IMR-90 (cell line): Measurements from ENCODE around the gene PPP1R12B. TPM values are rescaled to one million over a fixed set of nuclear protein-coding genes. Genes with fewer than 3 reads are reported as not detected.

Source experiments
- ATAC-seq: fragments of 200-7000 bp; cut with Tn5 transposase; 2 replicates; pipeline ENCODE4 v1.9.1; 2020; ENCODE audit warnings: low read depth, mild to moderate bottlenecking, moderate library complexity
- BruUV-seq: library from RNA; stranded (reverse); fragments of 400-500 nt; replicated peaks from 2 replicates; lab custom pipeline; 2021; lab: Mats Ljungman, UMichigan
- CTCF ChIA-PET: fragments of 300-600 bp; formaldehyde crosslinking; extraction: SDS; loops from one replicate; lab custom pipeline; 2021; ENCODE audit warnings: antibody characterized with exemption; lab: Yijun Ruan, JAX
- POLR2A ChIA-PET: fragments of 300-600 bp; sonication (Branson Sonifier 250); formaldehyde crosslinking; loops from one replicate; lab custom pipeline; 2022; ENCODE audit warnings: antibody characterized with exemption; ENCODE audit not compliant: unreplicated experiment; lab: Charles Lee
- DNase-seq: peaks from one replicate; pipeline ENCODE4 v3.0.0; 2013
- H2AFZ ChIP-seq: replicated peaks from 2 replicates; pipeline ENCODE3; 2013; ENCODE audit warnings: low read length, mild to moderate bottlenecking; ENCODE audit not compliant: poor library complexity
- H2AK5ac ChIP-seq: 2 replicates; pipeline ENCODE4 v1.6.1; 2013; ENCODE audit warnings: low read depth, low read length, inconsistent platforms
- H2AK9ac ChIP-seq: replicated peaks from 2 replicates; pipeline ENCODE3; 2013; ENCODE audit warnings: mild to moderate bottlenecking, low read depth, low read length, moderate library complexity; ENCODE audit not compliant: poor library complexity
- H2BK120ac ChIP-seq: 2 replicates; pipeline ENCODE4 v1.6.1; 2013; ENCODE audit warnings: low read depth, low read length, inconsistent platforms
- H2BK15ac ChIP-seq: 3 replicates; pipeline ENCODE4 v1.6.1; 2013; ENCODE audit warnings: low read depth, low read length, inconsistent platforms
- H2BK20ac ChIP-seq: 2 replicates; pipeline ENCODE4 v1.6.1; 2013; ENCODE audit warnings: low read depth, mild to moderate bottlenecking, inconsistent platforms, low read length, moderate library complexity
- H2BK5ac ChIP-seq: 2 replicates; pipeline ENCODE4 v1.6.1; 2013; ENCODE audit warnings: mild to moderate bottlenecking, low read depth, low read length, inconsistent platforms; ENCODE audit not compliant: poor library complexity, severe bottlenecking
- H3K14ac ChIP-seq: replicated peaks from 2 replicates; pipeline ENCODE4 v1.6.1; 2013; ENCODE audit warnings: low read depth, low read length, inconsistent platforms
- H3K18ac ChIP-seq: 2 replicates; pipeline ENCODE4 v1.6.1; 2013; ENCODE audit warnings: low read depth, low read length, control low read depth
- H3K23ac ChIP-seq: 2 replicates; pipeline ENCODE4 v1.6.1; 2013; ENCODE audit warnings: low read depth, low read length, inconsistent platforms
- H3K27ac ChIP-seq: 2 replicates; pipeline ENCODE4 v1.5.1; 2013; ENCODE audit warnings: mild to moderate bottlenecking, control low read depth, low read length; ENCODE audit not compliant: insufficient read depth
- H3K27me3 ChIP-seq: 2 replicates; pipeline ENCODE4 v1.6.1; 2013; ENCODE audit warnings: low read length; ENCODE audit not compliant: control insufficient read depth, insufficient read depth
- H3K36me3 ChIP-seq: 2 replicates; pipeline ENCODE4 v1.6.1; 2013; ENCODE audit warnings: low read length, mixed read lengths; ENCODE audit not compliant: control insufficient read depth, insufficient read depth
- H3K4ac ChIP-seq: 2 replicates; pipeline ENCODE4 v1.6.1; 2013; ENCODE audit warnings: low read depth, low read length, inconsistent platforms
- H3K4me1 ChIP-seq: 2 replicates; pipeline ENCODE4 v1.6.1; 2013; ENCODE audit warnings: low read length, mixed read lengths; ENCODE audit not compliant: control insufficient read depth, insufficient read depth
- H3K4me2 ChIP-seq: 2 replicates; pipeline ENCODE4 v1.6.1; 2013; ENCODE audit warnings: low read depth, mild to moderate bottlenecking, control low read depth, low read length, moderate library complexity
- H3K4me3 ChIP-seq: 2 replicates; pipeline ENCODE4 v1.5.1; 2013; ENCODE audit warnings: low read depth, mild to moderate bottlenecking, control low read depth, low read length, moderate library complexity; ENCODE audit not compliant: insufficient read depth
- H3K56ac ChIP-seq: 2 replicates; pipeline ENCODE4 v1.6.1; 2013; ENCODE audit warnings: low read length, inconsistent platforms; ENCODE audit not compliant: insufficient read depth; ENCODE audit errors: extremely low read depth
- H3K79me1 ChIP-seq, 2 experiments: 2 replicates each; pipeline ENCODE4 v1.6.1; 2013; ENCODE audit warnings: low read length in 2 of 2, inconsistent platforms in 1 of 2, low read depth in 1 of 2
- H3K9ac ChIP-seq: 2 replicates; pipeline ENCODE4 v1.6.1; 2013; ENCODE audit warnings: low read depth, low read length, control low read depth
- H3K9me1 ChIP-seq: 2 replicates; pipeline ENCODE4 v1.6.1; 2013; ENCODE audit warnings: low read length, inconsistent platforms; ENCODE audit not compliant: insufficient read depth
- H3K9me3 ChIP-seq: 2 replicates; pipeline ENCODE4 v1.6.1; 2013; ENCODE audit warnings: low read length; ENCODE audit not compliant: control insufficient read depth, insufficient read depth
- H4K20me1 ChIP-seq: 2 replicates; pipeline ENCODE4 v1.6.1; 2013; ENCODE audit warnings: low read length, inconsistent platforms; ENCODE audit not compliant: insufficient read depth
- H4K5ac ChIP-seq: 2 replicates; pipeline ENCODE4 v1.6.1; 2013; ENCODE audit warnings: mild to moderate bottlenecking, low read depth, low read length, control low read depth
- H4K8ac ChIP-seq, 2 experiments: 2 replicates each; pipeline ENCODE4 v1.6.1; 2013; ENCODE audit warnings: low read depth in 2 of 2, low read length in 2 of 2, control low read depth in 1 of 2, inconsistent platforms in 1 of 2
- H4K91ac ChIP-seq: 2 replicates; pipeline ENCODE4 v1.6.1; 2013; ENCODE audit warnings: low read depth, low read length, inconsistent platforms; ENCODE audit not compliant: insufficient read depth
- BHLHE40 ChIP-seq: fragments of 150-350 bp; IDR thresholded peaks from 2 replicates; pipeline ENCODE4 v1.6.1; 2016; ENCODE audit warnings: mild to moderate bottlenecking, low read depth, low read length
- CEBPB ChIP-seq: IDR thresholded peaks from 2 replicates; pipeline ENCODE4 v1.6.1; 2012; ENCODE audit warnings: low read depth, low read length, improper control_type of control experiment
- CHD1 ChIP-seq: IDR thresholded peaks from 2 replicates; pipeline ENCODE4 v1.6.1; 2012; ENCODE audit warnings: low read depth, low read length, improper control_type of control experiment
- CTCF ChIP-seq: conservative IDR thresholded peaks from 2 replicates; pipeline ENCODE4 v1.5.1; 2012; ENCODE audit warnings: mild to moderate bottlenecking, low read depth, low read length, improper control_type of control experiment
- FOS ChIP-seq: fragments of 150-350 bp; IDR thresholded peaks from 2 replicates; pipeline ENCODE4 v1.6.1; 2016; ENCODE audit warnings: low read depth, low read length
- MAFK ChIP-seq: IDR thresholded peaks from 2 replicates; pipeline ENCODE4 v1.6.1; 2012; ENCODE audit warnings: low read depth, low read length, improper control_type of control experiment
- MAZ ChIP-seq: IDR thresholded peaks from 2 replicates; pipeline ENCODE4 v1.6.1; 2012; ENCODE audit warnings: low read depth, mild to moderate bottlenecking, low read length, improper control_type of control experiment, moderate library complexity, borderline replicate concordance
- MXI1 ChIP-seq: IDR thresholded peaks from 2 replicates; pipeline ENCODE4 v1.6.1; 2012; ENCODE audit warnings: low read depth, mild to moderate bottlenecking, low read length, moderate library complexity, borderline replicate concordance
- NFE2L2 ChIP-seq: fragments of 150-350 bp; IDR thresholded peaks from 2 replicates; pipeline ENCODE4 v1.6.1; 2016; ENCODE audit warnings: low read depth, mild to moderate bottlenecking, low read length
- POLR2A ChIP-seq: IDR thresholded peaks from 2 replicates; pipeline ENCODE4 v1.6.1; 2012; ENCODE audit warnings: mild to moderate bottlenecking, low read depth, low read length
- RAD21 ChIP-seq: IDR thresholded peaks from 2 replicates; pipeline ENCODE4 v1.6.1; 2012; ENCODE audit warnings: low read length, improper control_type of control experiment
- RCOR1 ChIP-seq: IDR thresholded peaks from 2 replicates; pipeline ENCODE4 v1.6.1; 2012; ENCODE audit warnings: mild to moderate bottlenecking, low read length, improper control_type of control experiment; ENCODE audit not compliant: insufficient replicate concordance
- RFX5 ChIP-seq: IDR thresholded peaks from 2 replicates; pipeline ENCODE4 v1.8.0; 2012; ENCODE audit warnings: low read depth, mild to moderate bottlenecking, low read length, moderate library complexity
- SMC3 ChIP-seq: fragments of 150-350 bp; IDR thresholded peaks from 2 replicates; pipeline ENCODE4 v1.6.1; 2016; ENCODE audit warnings: low read depth, mild to moderate bottlenecking, antibody characterized with exemption, low read length, moderate library complexity
- USF2 ChIP-seq: fragments of 150-350 bp; IDR thresholded peaks from 2 replicates; pipeline ENCODE4 v1.6.1; 2017; ENCODE audit warnings: mild to moderate bottlenecking, antibody characterized with exemption, low read length, low read depth
- WGBS, 2 experiments: methylation state at CpG; one replicate each; pipeline versions ENCODE4 v1.1.5 to v1.1.7; 2013; ENCODE audit warnings: missing lambda C conversion rate in 2 of 2; ENCODE audit not compliant: insufficient read length in 1 of 2; ENCODE audit errors: extremely low coverage in 2 of 2; 5-methylcytosine and 5-hydroxymethylcytosine counted together
- dilution Hi-C: fragments of 300-500 bp; cut with HindIII; formaldehyde crosslinking; loops from one replicate; pipeline ENCODE4 v1.14.3; 2018; ENCODE audit warnings: low sequenced_read_pairs; ENCODE audit not compliant: unreplicated experiment
- in situ Hi-C: fragments of 300-500 bp; cut with MboI; formaldehyde crosslinking; loops from 3 replicates; pipeline ENCODE4 v1.14.3; 2019; ENCODE audit warnings: low sequenced_read_pairs, inconsistent platforms, mixed read lengths
- intact Hi-C: fragments of 100-400 bp; cut with micrococcal nuclease; formaldehyde crosslinking; loops from 2 replicates; pipeline ENCODE4 v1.10.0; 2022
- polyA plus RNA-seq, 3 experiments: library from polyadenylated mRNA; depleted of rRNA; stranded (reverse); fragments of >200 nt; gene quantifications; 2 replicates each; pipeline ENCODE4 v1.2.3, GENCODE V29; 2012; ENCODE audit warnings: low replicate concordance in 1 of 3
- total RNA-seq: library from RNA; depleted of rRNA; stranded (reverse); fragments of >200 nt; gene quantifications from 2 replicates; pipeline ENCODE4 v1.2.3, GENCODE V29; 2012
- TF ChIP-seq, protein P1 (sequence below): fragments of 150-350 bp; IDR thresholded peaks from 2 replicates; pipeline ENCODE4 v1.6.1; 2016; ENCODE audit warnings: low read depth, mild to moderate bottlenecking, low read length, moderate library complexity, borderline replicate concordance

The PPP1R12B gene
- total and polyA plus RNA-seq, 2 of the 4 experiments (the other 2 are of a cell fraction) = 8.5 to 12.0 TPM

- BruUV-seq = no TSS peak
- TF ChIP-seq BHLHE40 (no peak), CHD1 (no peak), CEBPB (no peak), RCOR1 (no peak), RAD21 (no peak), MXI1 (no peak), RFX5 (no peak), POLR2A (no peak), NFE2L2 (no peak), MAFK (no peak), USF2 (no peak), MAZ (no peak), FOS (no peak), SMC3 (no peak), CTCF (no peak)
- TF ChIP-seq, protein P1, sequence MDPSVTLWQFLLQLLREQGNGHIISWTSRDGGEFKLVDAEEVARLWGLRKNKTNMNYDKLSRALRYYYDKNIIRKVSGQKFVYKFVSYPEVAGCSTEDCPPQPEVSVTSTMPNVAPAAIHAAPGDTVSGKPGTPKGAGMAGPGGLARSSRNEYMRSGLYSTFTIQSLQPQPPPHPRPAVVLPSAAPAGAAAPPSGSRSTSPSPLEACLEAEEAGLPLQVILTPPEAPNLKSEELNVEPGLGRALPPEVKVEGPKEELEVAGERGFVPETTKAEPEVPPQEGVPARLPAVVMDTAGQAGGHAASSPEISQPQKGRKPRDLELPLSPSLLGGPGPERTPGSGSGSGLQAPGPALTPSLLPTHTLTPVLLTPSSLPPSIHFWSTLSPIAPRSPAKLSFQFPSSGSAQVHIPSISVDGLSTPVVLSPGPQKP = no peak
- CTCF ChIA-PET = interaction anchor here (1.0 to 1.7 kb wide), 2 partner anchors 8 to 9 kb away, joined by 3 to 8 read pairs; no protein-coding TSS in a partner anchor
- ATAC-seq (no peak), DNase-seq (no peak)
- Histone ChIP-seq H3K36me3 (peaks cover 5% of the 10 kb centered on the region; the same call in 1 of the 2 replicates), H4K5ac (no peak overlapping the region), H3K4me1 (peaks cover 1% of the 10 kb centered on the region; the same call in 1 of the 2 replicates), H3K4ac (no peak overlapping the region), H3K56ac (no peak overlapping the region), H3K18ac (no peak overlapping the region), H3K23ac (no peak overlapping the region), H4K20me1 (no peaks in the 10 kb centered on the region), H2BK15ac (no peak overlapping the region), H2BK5ac (no peak overlapping the region), H2AFZ (no peak overlapping the region), H3K9me1 (no peaks in the 10 kb centered on the region), H3K4me2 (no peak overlapping the region), H3K9me3 (no peaks in the 10 kb centered on the region), H2AK5ac (no peak overlapping the region), H2AK9ac (no peak overlapping the region), H3K9ac (no peak overlapping the region), H3K14ac (no peak overlapping the region; the same call in 1 of the 2 replicates), H2BK20ac (no peak overlapping the region), H3K4me3 (no peak overlapping the region), H3K27ac (no peak overlapping the region), H4K8ac (no peak overlapping the region), H4K91ac (no peak overlapping the region), H3K79me1 (no peaks in the 10 kb centered on the region), H2BK120ac (no peak overlapping the region), H3K27me3 (no peaks in the 10 kb centered on the region)
- in situ Hi-C loops (no loop called here), intact Hi-C loops (no loop called here), dilution Hi-C loops (no loop called here)
- POLR2A ChIA-PET = no interaction called here
- no CpG with 5 or more reads among the region's 2 CpGs for WGBS, 2 experiments
Measured at GRCh38 chr1:202561726-202562443, 213.4 kb downstream of the PPP1R12B start.
